GM19455 (cell line): Measurements from ENCODE around the gene BRSK2.

Experiments used
- ATAC-seq: cut with Tn5 transposase; IDR thresholded peaks from one replicate; pipeline ENCODE4 v1.9.1; 2021; ENCODE audit not compliant: unreplicated experiment

BRSK2 gene

DNA sequence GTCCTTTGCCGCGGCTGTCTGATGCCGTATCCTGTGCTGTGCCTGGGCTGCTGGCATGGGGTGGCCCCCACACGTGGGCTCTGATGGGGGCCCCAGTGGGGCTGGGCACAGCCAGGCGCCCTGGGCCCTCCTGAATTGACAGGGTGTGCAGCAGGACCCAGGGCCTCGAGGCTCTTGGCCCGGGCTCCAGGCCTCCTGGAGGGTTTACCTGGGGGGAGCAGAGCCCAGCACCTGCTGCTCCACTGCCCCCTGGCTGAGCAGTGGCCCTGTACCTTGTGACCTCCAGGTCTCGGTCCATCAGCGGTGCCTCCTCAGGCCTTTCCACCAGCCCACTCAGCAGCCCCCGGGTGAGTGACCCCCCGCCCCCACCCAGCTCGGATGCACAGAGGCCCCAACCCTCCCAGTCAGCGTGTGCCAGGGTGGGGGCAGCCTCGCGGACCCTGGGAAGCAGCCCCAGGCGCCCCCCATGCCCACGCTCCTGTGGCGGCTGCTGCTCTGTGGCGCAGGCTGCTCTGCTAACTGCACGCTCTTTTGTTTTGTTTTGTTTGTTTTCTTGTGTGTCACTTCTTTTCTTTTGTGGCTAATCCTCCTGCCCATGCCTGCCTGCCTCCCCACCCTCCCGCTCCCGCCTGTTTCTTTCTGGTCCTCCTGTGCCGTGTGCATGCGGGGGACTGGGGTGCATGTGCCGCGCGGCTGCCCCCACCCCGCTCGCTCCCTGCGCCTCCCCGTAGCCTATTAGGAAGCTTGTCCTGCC, 59.9 kb downstream of the BRSK2 start:
- no peak for ATAC-seq

DNA sequence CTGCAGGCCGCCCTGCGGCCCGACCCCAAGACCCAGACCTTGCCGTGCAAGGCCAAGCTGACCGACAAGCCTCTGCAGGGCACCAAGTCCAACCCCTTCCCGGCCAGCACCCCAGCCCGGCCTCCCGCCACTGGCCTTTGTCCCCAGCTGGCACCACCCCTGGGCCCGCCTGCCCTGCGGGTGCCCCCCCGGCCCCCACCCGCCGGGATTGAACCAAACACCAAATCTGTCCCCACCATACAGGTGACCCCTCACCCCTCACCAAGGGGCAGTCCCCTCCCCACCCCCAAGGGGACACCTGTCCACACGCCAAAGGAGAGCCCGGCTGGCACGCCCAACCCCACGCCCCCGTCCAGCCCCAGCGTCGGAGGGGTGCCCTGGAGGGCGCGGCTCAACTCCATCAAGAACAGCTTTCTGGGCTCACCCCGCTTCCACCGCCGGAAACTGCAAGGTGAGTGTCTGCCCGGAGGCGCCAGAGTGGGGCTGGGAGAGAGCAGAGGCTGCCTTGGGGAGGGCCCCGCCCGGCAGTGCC, 60.7 kb downstream of the BRSK2 start:
- ATAC-seq = no peak

DNA sequence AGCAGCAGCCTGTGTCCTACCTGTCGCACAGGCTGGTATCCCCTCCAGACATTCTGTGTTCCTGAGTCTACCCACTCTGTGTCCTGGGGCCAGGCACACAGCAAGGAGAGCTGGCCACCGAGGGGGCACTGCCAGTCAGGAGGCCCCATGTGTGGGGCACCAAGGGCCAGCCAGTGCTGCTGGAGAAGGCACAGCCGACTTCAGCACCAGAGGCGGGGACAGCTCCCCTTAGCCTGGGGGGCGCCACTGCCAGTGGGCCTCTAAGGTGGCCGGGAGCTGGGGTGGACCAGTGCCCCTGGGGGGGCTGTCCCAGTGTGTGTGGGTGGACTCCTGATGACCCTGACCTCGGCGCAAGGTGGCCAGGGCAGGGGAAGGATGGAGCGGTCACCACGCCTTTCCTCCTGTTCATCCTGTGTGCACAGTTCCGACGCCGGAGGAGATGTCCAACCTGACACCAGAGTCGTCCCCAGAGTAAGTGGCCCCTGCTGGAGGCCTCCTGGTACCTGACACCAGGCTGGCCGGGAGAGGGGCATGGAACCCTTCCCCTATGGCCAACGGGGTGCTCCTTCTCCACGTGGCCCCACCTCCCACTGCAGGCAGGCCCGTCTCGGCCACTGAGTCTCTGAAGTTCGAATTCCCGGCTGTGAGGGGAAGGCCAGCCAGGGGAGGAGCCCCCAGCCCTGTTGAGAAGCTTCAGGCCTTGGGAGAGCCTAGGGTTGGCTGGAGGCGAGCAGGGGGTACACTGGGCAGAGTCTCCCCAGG, 61.4 kb downstream of the BRSK2 start:
- ATAC-seq = no peak

DNA sequence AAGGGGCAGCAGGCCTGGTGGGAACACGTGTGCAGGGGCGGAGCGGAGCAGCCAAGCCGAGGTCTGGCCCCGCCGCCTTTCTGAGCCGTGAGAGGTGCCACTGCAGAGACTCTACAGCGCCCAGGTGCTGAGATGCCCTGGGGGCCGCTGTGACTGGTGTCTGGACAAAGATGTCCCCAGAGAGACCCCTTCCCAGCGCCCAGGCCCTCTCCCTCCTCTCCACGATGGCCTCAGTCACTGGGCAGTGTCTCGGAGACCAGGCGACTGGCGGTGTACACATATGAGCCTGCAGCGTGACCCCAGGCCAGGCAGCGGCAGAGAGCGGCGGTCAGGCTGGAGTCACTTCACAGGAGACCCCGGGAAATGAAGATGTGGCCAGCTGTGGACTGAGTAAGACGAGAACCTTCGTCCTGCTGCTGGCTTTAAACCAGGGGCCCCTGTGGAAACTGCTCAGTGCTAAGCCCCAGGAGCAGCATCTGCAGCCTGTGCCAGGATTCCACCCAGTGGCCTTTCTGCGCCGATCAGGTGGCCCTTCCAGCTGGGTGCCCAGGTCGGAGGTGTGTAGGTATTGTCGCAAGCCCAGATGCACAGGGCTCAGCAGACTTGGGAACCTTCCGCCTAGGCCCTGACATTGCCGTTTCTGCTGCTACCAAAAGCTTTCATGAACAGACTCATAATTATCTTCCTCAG, 62.2 kb downstream of the BRSK2 start:
- ATAC-seq = no peak

DNA sequence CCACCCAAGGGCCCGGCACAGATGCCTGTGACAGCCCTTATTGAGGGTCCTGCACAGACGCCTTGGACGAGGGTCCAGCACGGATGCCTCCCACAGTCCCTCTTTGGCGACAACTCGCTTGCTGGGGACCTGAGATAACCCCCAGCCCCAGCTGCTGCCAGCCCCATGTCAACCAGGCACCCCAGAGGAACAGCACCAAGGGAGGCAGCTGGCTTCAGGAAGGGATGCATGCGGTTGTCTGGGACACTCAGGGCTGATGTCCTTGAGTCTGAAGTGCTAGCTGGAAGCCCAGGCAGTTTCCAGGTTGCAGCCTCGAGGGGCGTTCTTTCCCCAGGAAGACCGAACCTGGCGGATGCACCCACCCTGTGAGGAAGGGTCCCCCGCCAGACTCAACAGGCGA, 63.0 kb downstream of the BRSK2 start:
- no peak for ATAC-seq

DNA sequence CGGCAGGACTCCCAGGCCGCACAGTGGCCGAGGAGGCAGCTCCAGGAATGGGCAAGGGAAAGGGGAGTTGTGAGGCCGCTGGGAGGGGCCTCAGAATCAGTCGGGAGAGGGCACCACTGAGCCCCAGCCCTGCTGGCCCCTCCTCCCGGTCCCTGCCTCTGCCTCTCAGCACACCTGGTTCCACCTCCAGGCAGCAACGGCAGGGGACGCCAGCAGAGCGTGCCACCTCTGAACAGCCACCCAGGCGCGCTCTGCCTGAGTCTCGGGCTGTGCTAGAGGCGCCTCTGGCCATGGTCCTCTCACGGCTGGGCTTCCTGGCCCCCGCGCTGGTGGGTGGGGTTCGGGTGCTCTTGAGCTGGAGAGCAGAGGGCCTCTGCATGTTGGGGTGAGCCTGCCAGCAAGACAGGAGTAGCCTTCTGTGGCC, 63.9 kb downstream of the BRSK2 start:
- ATAC-seq = no peak

DNA sequence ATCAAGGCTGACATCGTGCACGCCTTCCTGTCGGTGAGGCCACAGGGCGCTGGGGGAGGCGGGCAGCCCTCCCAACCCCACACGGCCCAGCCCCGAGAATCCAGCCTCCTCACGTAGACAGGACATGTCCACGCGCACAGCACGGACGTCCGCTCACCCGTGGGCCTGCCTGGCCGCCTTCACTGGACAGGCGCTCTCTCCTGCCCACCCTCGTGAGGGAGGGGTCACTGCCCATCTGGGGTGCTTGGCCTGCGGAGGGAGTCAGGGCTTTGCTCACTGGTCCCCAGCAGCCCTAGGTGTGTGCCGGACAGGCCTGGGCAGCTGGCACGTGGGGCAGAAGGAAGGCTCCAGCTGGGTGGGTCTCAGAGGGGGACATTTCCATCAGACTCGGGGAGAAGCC, 64.8 kb downstream of the BRSK2 start:
- no peak for ATAC-seq

DNA sequence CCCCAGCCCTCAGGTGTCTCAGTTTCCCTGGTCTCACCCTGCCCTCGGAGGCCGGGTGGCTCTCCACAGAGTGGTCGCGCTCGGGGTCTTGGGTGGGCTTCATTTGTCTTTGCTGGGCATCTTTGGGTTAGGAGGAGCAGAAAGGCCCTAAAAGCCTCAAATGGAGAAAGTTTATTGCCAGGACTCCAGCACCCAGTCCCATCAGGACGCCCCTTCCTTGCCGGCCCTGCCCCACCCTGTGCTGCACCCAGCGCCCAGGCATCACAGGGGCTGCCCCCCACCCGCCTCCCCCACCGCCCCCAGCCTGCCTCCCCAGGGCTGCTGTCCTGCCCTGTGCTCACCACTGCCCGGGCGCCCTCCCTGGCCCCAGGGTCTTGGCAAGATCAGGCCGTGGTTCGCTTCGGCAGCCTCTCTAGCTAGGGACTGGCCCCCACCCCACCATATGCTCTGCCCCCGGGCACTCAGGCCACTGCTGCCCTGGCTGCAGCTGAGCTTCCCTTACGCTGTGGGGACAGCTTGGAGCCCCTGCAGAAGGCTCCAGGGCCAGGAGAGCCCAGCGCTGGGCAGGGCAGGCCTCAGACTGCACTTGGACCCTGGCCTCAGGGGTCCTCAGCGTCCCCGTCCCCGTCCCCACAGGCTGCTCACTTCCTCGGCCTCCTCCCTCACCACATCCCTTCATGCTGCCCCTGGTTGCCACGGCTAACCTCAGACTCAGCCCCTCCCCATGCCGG, 65.5 kb downstream of the BRSK2 start:
- no peak for ATAC-seq

DNA sequence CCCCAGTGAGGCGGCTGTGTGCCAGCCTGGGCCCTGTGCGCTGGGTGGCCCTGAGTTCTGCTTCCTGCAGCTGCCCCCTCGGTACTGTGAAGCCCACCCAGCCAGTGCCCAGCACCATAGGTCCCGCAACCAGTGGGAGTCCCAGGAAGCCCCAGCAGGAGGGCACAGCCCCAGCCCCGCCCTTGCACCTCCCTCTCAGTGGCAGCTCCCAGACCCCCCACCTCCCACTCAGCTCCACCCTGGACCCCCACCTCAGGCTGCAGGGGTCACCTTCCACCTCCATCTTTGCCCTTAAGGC, 66.0 kb downstream of the BRSK2 start:
- no peak for ATAC-seq

DNA sequence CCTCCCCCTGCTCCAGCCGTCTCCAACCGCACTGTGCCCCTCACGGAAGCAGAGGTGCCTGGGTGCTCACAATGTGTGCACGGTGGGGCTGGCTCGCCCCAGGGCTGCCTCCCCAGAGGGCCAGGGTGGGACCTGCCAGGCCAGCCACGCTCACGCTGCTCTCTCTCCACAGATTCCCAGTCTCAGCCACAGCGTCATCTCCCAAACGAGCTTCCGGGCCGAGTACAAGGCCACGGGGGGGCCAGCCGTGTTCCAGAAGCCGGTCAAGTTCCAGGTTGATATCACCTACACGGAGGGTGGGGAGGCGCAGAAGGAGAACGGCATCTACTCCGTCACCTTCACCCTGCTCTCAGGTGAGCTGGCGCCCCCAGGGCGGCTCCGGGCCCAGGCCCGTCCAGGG, 66.4 kb downstream of the BRSK2 start:
- ATAC-seq = no peak

DNA sequence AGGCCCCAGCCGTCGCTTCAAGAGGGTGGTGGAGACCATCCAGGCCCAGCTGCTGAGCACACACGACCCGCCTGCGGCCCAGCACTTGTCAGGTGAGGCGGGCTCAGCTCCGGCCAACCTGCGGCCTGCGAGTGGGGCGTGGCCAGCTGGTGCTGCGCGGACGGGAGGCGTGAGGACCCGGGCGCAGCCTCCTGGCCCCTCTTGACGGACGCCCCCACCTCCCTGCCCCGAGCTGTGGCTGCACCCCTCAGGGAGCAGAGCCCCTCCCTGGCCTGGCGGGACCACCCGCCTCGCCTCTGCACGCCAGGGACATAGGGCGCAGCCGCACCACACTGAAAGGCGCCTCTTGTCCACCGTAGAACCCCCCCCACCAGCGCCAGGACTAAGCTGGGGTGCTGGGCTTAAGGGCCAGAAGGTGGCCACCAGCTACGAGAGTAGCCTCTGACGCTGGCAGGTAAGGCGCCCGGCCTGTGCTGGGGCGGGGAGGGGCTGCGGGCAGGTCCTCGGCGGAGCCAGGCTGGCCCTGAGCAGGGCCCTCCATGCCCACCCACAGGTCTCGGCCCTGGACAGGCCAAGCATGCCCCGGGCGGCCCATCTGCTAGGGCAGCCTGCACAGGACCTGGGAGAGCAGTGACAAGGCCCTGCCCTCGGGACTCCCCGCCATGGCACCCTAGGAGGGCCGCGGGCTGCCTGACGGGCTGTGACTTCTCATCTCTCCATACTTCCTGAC, 67.0 kb downstream of the BRSK2 start:
- no peak for ATAC-seq

DNA sequence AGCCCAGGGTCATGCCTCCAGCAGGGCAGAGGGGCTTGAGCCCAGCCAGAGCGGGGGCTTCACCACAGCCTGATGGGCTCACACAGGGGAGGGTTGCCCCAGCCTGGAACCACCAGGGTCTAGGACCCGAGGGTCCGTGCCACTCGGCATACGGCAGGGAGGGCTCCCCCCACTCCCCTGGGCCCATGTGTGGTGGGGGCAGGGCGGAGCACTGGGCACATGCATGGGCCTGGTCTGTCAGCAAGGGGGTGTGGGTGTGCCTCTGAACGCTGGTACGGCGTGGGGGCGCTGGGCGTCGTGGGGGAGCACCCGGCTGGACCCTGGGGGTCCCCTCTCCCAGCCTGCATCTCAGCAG, 67.6 kb downstream of the BRSK2 start:
- ATAC-seq = no peak

DNA sequence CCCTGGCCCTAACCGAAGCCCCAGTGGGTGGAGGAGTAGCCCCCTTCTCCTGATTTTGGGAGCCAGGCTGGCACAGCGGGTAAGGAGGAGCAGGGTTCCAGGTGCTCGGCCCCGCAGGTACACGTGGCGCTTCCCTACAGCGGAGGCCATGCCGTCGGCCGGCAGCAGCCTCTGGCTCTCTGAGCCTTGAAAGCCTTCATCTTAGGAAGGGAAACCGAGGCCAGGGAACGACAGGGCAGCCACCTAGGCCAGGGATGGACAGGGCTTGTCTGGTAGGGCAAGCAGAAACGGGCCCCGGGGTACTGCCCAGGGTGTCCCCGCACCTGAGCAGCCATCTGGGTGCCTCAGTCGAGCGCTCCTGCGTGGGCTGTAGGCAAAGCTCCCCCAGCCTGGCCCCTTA, 68.1 kb downstream of the BRSK2 start:
- no peak for ATAC-seq

DNA sequence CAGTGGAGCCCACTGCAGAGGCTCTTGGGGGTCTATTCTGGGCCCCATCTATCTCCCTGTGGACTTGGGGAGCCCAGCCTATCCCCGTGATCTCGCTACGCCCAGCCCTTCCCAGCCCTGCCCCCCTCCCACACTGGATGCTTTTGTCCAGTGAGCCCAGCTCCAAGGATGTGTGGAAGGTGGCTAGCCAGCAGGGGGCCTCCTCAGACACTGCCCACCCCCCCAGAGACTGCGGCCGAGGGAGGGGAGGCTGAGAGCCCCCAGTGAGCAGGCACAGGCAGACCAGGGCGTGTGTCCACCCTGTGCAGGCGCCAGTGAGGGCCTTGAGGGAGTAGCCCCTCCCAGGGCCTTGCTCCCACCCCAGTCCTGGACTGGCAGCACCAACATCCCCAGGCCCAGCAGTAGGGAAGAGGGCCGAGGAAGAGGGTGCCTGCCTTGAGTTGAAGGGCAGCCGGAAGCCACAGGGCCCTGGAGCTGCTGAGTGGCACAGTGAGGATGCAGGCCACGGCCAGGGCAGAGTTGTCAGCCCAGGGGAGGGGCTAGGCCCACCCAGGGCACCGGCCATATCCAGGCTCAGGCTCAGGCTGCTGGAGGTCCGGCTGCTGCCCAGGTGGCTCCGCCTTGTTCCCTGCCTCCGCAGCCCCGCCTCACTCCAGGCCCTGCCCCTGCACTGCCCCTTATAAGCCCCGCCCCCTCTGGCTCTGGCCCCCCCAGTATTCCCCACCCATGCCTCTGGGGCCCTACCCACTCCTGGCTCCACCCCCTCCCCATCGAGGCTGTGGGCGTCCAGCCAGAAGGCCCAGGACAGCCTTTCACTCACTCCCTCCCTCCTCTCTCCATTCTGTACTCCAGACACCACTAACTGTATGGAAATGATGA, 68.8 kb downstream of the BRSK2 start:
- ATAC-seq = no peak

DNA sequence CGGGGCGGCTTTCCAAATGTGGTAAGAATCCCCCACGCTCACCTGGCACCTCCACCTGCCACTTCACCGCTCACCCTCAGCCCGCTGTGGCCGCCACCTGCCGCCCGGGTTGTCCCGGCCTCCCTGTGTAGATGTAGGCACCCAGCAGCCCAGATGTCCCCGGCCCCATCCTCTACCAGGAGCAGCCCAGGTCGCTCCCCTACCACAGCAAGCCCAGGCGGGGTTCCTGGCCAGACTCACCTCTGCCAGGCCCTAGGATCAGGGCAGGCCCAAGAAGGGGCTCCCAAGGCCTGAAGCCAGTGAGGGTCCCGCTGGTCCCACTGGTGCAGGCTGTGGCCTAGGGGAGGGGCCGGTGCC, 69.5 kb downstream of the BRSK2 start:
- no peak for ATAC-seq

DNA sequence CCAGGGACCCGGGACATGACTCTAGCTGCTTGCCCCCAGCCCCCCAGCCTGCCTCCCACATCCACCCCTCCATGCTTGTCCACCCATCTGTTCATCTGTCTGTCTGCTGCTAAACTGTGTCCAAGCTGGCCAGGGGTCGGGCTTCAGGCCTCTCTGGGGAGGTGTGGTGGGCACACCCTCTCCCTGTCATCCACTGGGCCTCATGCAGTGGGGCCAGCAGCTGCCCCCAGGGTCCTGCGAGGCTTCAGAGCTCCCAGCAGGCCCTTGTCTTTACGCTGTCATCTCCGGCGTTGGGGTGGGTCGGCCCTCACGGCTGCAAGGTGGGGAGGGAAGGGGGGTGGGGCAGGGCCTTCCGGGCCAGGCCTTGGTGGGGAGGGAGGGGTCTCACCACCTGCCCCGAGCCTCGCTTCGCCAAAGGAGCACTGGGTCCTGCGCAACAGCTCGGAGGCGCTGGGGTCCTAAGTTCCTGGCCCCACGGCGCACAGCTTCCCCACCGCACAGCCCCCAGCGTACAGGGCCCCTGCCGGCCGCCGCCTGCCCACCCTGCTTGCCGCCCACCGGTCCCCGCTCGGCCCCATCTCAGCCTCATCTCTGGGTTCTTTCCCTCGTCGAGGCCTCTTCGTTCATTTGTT, 70.1 kb downstream of the BRSK2 start:
- ATAC-seq = no peak

DNA sequence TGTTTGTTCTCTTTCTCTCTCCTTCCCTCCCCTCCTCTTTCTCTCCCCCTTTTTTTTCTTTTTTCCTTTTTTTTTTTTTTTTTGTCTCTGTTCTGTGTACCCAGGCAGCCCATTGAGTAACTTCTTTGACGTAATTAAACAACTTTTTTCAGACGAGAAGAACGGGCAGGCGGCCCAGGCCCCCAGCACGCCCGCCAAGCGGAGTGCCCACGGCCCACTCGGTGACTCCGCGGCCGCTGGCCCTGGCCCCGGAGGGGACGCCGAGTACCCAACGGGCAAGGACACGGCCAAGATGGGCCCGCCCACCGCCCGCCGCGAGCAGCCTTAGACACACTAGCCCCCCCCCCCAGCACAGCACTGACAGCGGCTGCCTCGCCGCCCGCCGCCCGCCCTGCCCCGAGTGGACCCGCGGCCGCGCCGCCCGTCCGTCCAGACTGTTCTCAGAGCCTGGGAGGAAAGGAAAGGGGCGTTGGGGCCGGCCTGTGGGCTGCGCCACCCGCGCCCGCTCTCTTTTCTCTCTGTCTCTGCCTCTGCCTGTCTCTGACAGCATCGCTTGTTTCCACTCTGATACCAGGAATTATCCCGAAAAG, 70.8 kb downstream of the BRSK2 start:
- no peak for ATAC-seq

DNA sequence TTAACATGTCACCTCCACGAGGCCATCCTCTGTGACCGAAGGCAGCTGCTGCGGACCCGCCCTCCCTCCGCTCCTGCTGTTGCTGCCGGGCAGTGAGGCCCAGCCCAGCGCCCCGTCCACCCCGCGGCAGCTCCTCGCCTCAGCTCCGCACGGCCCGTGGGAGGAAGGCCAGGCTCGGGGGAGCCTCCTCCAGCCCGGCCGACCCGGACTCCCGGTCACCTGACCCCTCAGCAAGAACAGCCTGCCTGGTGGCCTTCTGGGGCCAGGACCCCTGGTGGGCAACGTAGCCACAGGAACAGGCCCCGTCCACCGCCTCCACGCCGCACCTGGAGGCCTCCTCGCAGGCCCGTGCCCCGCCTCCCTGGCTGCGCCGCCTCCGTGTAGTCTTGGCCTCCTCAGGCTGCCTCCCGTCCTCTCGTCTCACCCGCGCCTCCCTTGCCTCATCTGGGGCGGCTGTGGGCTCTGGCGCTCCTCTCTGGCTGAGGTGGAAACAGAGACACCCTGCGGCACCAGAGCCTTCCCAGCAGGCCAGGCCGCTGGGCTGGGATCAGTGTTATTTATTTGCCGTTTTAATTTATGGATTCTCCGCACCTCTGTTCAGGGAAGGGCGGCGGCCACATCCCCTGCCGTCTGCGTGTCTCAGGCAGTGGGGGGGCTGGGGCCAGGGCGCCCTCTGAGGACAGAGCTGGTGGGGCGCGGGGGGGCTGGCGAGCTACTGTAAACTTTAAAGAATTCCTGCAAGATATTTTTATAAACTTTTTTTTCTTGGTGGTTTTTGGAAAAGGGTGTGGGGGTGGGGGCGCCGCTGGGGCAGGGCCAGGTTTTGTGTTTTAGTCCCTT, 71.5 kb downstream of the BRSK2 start:
- no peak for ATAC-seq
